ENCODE data around the gene PIF1. TPM values are rescaled to one million over a fixed set of nuclear protein-coding genes. Genes with fewer than 3 reads are reported as not detected.

The PIF1 gene
- polyA plus RNA-seq, 1 donor from 2014 or later, result 2.4 TPM

- Mint-ChIP-seq H3K27ac (no peak overlapping the region), H3K36me3 (peaks cover 2% of the 10 kb centered on the region), H3K27me3 (peaks cover 6% of the 10 kb centered on the region), H3K4me3 (no peak overlapping the region), H3K4me1 (peaks cover 0 to 11% (median 7%) of the 10 kb centered on the region in 3 donors), H3K9me3 (no peaks in the 10 kb centered on the region)
These were observed 44.1 kb downstream of the PIF1 start for GRCh38 chr15:64781299-64781698.

GRCh38 chr15:64780600-64781156 is 44.8 kb downstream of the PIF1 start:
- Mint-ChIP-seq H3K4me3 (no peak overlapping the region), H3K36me3 (peaks cover 2% of the 10 kb centered on the region)

GRCh38 chr15:64779630-64780029 is 45.8 kb downstream of the PIF1 start:
- no peaks in the 10 kb centered on the region for H3K9me3 Mint-ChIP-seq
- no peak overlapping the region for H3K4me3 Mint-ChIP-seq
- H3K4me1 Mint-ChIP-seq, result peaks cover 0 to 5% (median 5%) of the 10 kb centered on the region in 3 donors
- no peak overlapping the region for H3K27ac Mint-ChIP-seq
- H3K27me3 Mint-ChIP-seq, result peaks cover 6% of the 10 kb centered on the region
- H3K36me3 Mint-ChIP-seq, result peaks cover 2% of the 10 kb centered on the region

More at GRCh38 chr15:64780600-64781156, 44.8 kb downstream of the PIF1 start:
- Mint-ChIP-seq H3K27me3 (peaks cover 6% of the 10 kb centered on the region), H3K27ac (no peak overlapping the region), H3K4me1 (peaks cover 0 to 10% (median 7%) of the 10 kb centered on the region in 3 donors), H3K9me3 (no peaks in the 10 kb centered on the region)

GRCh38 chr15:64779024-64779423 is 46.4 kb downstream of the PIF1 start:
- peaks cover 0 to 5% (median 3%) of the 10 kb centered on the region in 3 donors for H3K4me1 Mint-ChIP-seq
- peak overlapping the region in 1 of 4 donors; percentile 5 for H3K4me3 Mint-ChIP-seq
- H3K27me3 Mint-ChIP-seq, result peaks cover 11% of the 10 kb centered on the region
- no peak overlapping the region for H3K27ac Mint-ChIP-seq
- H3K36me3 Mint-ChIP-seq, result peaks cover 2% of the 10 kb centered on the region
- no peaks in the 10 kb centered on the region for H3K9me3 Mint-ChIP-seq

GRCh38 chr15:64776402-64776786 is 49.1 kb downstream of the PIF1 start:
- Mint-ChIP-seq H3K9me3 (no peaks in the 10 kb centered on the region), H3K27ac (peak overlapping the region in 1 of 3 donors; percentile 81), H3K4me3 (peak overlapping the region in 3 of 4 donors; percentile 70 to 92 (median 76)), H3K4me1 (no peaks in the 10 kb centered on the region), H3K27me3 (peaks cover 15% of the 10 kb centered on the region), H3K36me3 (peaks cover 2% of the 10 kb centered on the region)

- no peaks in the 10 kb centered on the region for H3K4me1 Mint-ChIP-seq
- H3K9me3 Mint-ChIP-seq, result no peaks in the 10 kb centered on the region
- peaks cover 15% of the 10 kb centered on the region for H3K27me3 Mint-ChIP-seq
- peak within 1 kb of the TSS; percentile 68 to 92 (median 82) for H3K4me3 Mint-ChIP-seq
- peaks cover 6% of the 10 kb centered on the region for H3K36me3 Mint-ChIP-seq
- peak within 1 kb of the TSS in 1 of 3 donors; percentile 53 for H3K27ac Mint-ChIP-seq
These were observed 49.7 kb downstream of the PIF1 start, which contains the start of gene RBPMS2 for GRCh38 chr15:64775551-64776401. RBPMS2 (minus strand) TSS chr15:64775589; CDS start chr15:64775319, 270 bp downstream.

GRCh38 chr15:64774629-64775493 is 50.6 kb downstream of the PIF1 start:
- peaks cover 15% of the 10 kb centered on the region for H3K27me3 Mint-ChIP-seq
- H3K4me1 Mint-ChIP-seq, result peaks cover 0 to 4% (median 0%) of the 10 kb centered on the region in 3 donors
- H3K9me3 Mint-ChIP-seq, result no peaks in the 10 kb centered on the region
- H3K4me3 Mint-ChIP-seq, result peak overlapping the region; percentile 0 to 89 (median 82)
- H3K36me3 Mint-ChIP-seq, result peaks cover 7% of the 10 kb centered on the region
- H3K27ac Mint-ChIP-seq, result no peak overlapping the region

- H3K9me3 Mint-ChIP-seq, result no peaks in the 10 kb centered on the region
- no peak overlapping the region for H3K27ac Mint-ChIP-seq
- peaks cover 0 to 4% (median 0%) of the 10 kb centered on the region in 3 donors for H3K4me1 Mint-ChIP-seq
- H3K27me3 Mint-ChIP-seq, result peaks cover 15% of the 10 kb centered on the region
- H3K4me3 Mint-ChIP-seq, result peak overlapping the region; percentile 0 to 89 (median 82)
- peaks cover 6% of the 10 kb centered on the region for H3K36me3 Mint-ChIP-seq
These were observed 51.3 kb downstream of the PIF1 start for GRCh38 chr15:64774037-64774628.

- Mint-ChIP-seq H3K4me3 (peak overlapping the region in 3 of 4 donors; percentile 0 to 76 (median 68)), H3K4me1 (peaks cover 0 to 4% (median 0%) of the 10 kb centered on the region in 3 donors), H3K27ac (no peak overlapping the region), H3K27me3 (peaks cover 15% of the 10 kb centered on the region), H3K36me3 (peaks cover 5% of the 10 kb centered on the region), H3K9me3 (no peaks in the 10 kb centered on the region)
These were observed 51.8 kb downstream of the PIF1 start for GRCh38 chr15:64773606-64774005.

GRCh38 chr15:64772964-64773363 is 52.5 kb downstream of the PIF1 start:
- Mint-ChIP-seq H3K27ac (no peak overlapping the region), H3K4me1 (peaks cover 2 to 6% (median 2%) of the 10 kb centered on the region in 3 donors), H3K27me3 (peaks cover 15% of the 10 kb centered on the region), H3K4me3 (peak overlapping the region in 1 of 4 donors; percentile 0), H3K36me3 (peaks cover 6% of the 10 kb centered on the region), H3K9me3 (no peaks in the 10 kb centered on the region)

GRCh38 chr15:64772488-64772887 is 53.0 kb downstream of the PIF1 start:
- H3K4me3 Mint-ChIP-seq, result peak overlapping the region in 1 of 4 donors; percentile 0
- peaks cover 15% of the 10 kb centered on the region for H3K27me3 Mint-ChIP-seq

GRCh38 chr15:64770626-64771025 is 54.8 kb downstream of the PIF1 start:
- no peak overlapping the region for H3K4me3 Mint-ChIP-seq
- peaks cover 6% of the 10 kb centered on the region for H3K36me3 Mint-ChIP-seq
- peaks cover 8 to 10% (median 10%) of the 10 kb centered on the region in 3 donors for H3K4me1 Mint-ChIP-seq
- H3K27ac Mint-ChIP-seq, result no peak overlapping the region
- H3K27me3 Mint-ChIP-seq, result peaks cover 9% of the 10 kb centered on the region
- H3K9me3 Mint-ChIP-seq, result no peaks in the 10 kb centered on the region

More at GRCh38 chr15:64772488-64772887, 53.0 kb downstream of the PIF1 start:
- no peak overlapping the region for H3K27ac Mint-ChIP-seq
- H3K36me3 Mint-ChIP-seq, result peaks cover 6% of the 10 kb centered on the region
- H3K9me3 Mint-ChIP-seq, result no peaks in the 10 kb centered on the region
- H3K4me1 Mint-ChIP-seq, result peaks cover 6 to 10% (median 7%) of the 10 kb centered on the region in 3 donors

GRCh38 chr15:64767203-64767602 is 58.2 kb downstream of the PIF1 start:
- H3K9me3 Mint-ChIP-seq, result no peaks in the 10 kb centered on the region
- H3K27ac Mint-ChIP-seq, result no peak overlapping the region
- H3K4me3 Mint-ChIP-seq, result no peak overlapping the region
- no peaks in the 10 kb centered on the region for H3K27me3 Mint-ChIP-seq
- H3K4me1 Mint-ChIP-seq, result peaks cover 11 to 18% (median 16%) of the 10 kb centered on the region in 3 donors
- peaks cover 6% of the 10 kb centered on the region for H3K36me3 Mint-ChIP-seq

GRCh38 chr15:64766058-64766457 is 59.4 kb downstream of the PIF1 start:
- Mint-ChIP-seq H3K27ac (no peak overlapping the region), H3K27me3 (no peaks in the 10 kb centered on the region), H3K9me3 (no peaks in the 10 kb centered on the region), H3K4me3 (no peak overlapping the region), H3K4me1 (peaks cover 11 to 18% (median 16%) of the 10 kb centered on the region in 3 donors), H3K36me3 (peaks cover 5% of the 10 kb centered on the region)
